Measurements from ENCODE around the gene DDAH1.

DNA sequence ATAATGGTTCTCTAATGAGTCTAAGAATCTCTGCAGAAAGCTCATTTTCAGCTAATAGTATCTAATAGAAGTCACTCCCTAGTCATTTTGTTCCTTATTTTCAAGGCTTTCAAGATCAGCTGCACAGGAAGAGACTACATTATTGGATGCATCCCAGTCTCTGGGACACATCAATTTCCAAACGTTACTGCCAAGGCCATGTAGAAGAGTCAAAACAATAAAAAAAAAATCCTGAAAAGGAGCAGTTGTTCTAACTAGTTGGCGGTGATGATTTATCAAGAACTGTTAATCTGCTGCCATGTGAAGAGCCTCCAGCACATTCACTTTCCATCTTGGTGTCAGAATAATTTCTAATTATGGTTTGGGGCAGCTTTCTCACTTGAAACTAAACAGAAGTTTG lies 5.7 kb downstream of the DDAH1 start:
- TF ChIP-seq, protein P1, sequence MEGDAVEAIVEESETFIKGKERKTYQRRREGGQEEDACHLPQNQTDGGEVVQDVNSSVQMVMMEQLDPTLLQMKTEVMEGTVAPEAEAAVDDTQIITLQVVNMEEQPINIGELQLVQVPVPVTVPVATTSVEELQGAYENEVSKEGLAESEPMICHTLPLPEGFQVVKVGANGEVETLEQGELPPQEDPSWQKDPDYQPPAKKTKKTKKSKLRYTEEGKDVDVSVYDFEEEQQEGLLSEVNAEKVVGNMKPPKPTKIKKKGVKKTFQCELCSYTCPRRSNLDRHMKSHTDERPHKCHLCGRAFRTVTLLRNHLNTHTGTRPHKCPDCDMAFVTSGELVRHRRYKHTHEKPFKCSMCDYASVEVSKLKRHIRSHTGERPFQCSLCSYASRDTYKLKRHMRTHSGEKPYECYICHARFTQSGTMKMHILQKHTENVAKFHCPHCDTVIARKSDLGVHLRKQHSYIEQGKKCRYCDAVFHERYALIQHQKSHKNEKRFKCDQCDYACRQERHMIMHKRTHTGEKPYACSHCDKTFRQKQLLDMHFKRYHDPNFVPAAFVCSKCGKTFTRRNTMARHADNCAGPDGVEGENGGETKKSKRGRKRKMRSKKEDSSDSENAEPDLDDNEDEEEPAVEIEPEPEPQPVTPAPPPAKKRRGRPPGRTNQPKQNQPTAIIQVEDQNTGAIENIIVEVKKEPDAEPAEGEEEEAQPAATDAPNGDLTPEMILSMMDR (IDR thresholded peaks at IDR 0.05; ENCODE audit: low read depth, low read length, poor library complexity, severe bottlenecking) = no peak
- TF ChIP-seq EZH2phosphoT487 (IDR thresholded peaks at IDR 0.05; ENCODE audit: borderline replicate concordance, low read length) = no peak
